Loucy (cell line): ENCODE measurements around the gene SUZ12.

Experiments
- EZH2phosphoT487 ChIP-seq: fragments of 200-600 bp; IDR thresholded peaks from 2 replicates; pipeline ENCODE4 v1.6.1; 2018; ENCODE audit warnings: antibody characterized with exemption, mild to moderate bottlenecking, moderate library complexity, borderline replicate concordance
- TF ChIP-seq, protein P1 (sequence below): fragments of 200-600 bp; sonication (generic); conservative IDR thresholded peaks from 2 replicates; pipeline ENCODE4 v1.5.1; 2014; ENCODE audit warnings: mild to moderate bottlenecking, antibody characterized with exemption, low read length

DNA sequence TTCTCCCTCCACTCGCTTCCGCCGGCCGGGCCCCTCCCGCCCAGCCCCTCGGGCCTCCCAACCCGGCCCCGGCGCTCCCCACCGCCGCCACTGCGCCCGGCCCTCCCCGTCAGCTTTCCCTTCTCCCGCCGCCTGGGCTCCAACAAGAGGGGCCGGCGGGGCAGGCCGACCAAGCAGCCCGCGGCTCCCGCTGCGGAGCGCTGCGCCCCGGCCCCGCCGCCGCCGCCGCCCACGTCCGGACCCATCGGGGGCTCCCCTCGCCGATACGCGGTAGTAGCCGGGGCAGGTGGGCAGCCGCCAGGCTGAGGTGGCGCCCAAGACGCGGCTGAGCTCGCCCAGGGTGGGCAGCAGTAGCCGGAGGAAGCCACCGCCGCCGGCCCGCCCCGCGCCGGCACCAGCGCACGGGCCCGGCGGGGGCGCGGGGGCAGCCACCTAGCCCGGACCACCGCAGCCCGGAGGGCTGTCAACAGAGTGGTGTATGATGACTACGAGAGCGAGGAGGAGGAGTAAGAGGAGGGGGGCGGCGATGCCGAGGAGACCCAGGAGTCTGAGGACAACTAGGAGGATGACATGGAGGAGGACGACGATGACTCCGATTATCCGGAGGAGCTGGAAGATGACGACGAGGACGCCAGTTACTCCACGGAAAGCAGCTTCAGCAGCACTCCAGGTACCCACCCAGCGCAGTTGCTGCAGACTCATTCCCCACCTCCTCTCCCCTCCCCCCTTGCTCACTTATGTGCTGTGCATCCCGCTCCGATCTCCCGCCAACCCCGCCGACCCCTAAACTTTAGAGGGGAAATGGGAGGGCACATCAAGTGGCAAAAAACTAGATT, 70.9 kb downstream of the SUZ12 start:
- TF ChIP-seq, protein P1, sequence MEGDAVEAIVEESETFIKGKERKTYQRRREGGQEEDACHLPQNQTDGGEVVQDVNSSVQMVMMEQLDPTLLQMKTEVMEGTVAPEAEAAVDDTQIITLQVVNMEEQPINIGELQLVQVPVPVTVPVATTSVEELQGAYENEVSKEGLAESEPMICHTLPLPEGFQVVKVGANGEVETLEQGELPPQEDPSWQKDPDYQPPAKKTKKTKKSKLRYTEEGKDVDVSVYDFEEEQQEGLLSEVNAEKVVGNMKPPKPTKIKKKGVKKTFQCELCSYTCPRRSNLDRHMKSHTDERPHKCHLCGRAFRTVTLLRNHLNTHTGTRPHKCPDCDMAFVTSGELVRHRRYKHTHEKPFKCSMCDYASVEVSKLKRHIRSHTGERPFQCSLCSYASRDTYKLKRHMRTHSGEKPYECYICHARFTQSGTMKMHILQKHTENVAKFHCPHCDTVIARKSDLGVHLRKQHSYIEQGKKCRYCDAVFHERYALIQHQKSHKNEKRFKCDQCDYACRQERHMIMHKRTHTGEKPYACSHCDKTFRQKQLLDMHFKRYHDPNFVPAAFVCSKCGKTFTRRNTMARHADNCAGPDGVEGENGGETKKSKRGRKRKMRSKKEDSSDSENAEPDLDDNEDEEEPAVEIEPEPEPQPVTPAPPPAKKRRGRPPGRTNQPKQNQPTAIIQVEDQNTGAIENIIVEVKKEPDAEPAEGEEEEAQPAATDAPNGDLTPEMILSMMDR, result no peak
- TF ChIP-seq EZH2phosphoT487, result no peak
